GM23248 (cell line): ENCODE measurements around the gene TJP3.

Source experiments
- EZH2 ChIP-seq: fragments of 200-600 bp; sonication (generic); IDR thresholded peaks from 2 replicates; pipeline ENCODE4 v1.6.1; 2018; ENCODE audit warnings: antibody characterized with exemption, mild to moderate bottlenecking; ENCODE audit not compliant: insufficient read depth, poor library complexity, severe bottlenecking
- EZH2phosphoT487 ChIP-seq: fragments of 200-600 bp; sonication (generic); IDR thresholded peaks from 2 replicates; pipeline ENCODE4 v1.6.1; 2018; ENCODE audit warnings: antibody characterized with exemption, moderate library complexity, mild to moderate bottlenecking, low read depth; ENCODE audit not compliant: insufficient read depth

- TF ChIP-seq EZH2phosphoT487: no peak
- TF ChIP-seq EZH2: no peak
Measured at GRCh38 chr19:3776479-3777040, 68.4 kb downstream of the TJP3 start.
